Endothelial cell of umbilical vein (primary cell): ENCODE results near the gene UBTD2. TPM values are rescaled to one million over a fixed set of nuclear protein-coding genes. Genes with fewer than 3 reads are reported as not detected.

Experiments used
- BruUV-seq: library from RNA; stranded (reverse); fragments of 400-500 nt; replicated peaks from 2 replicates; lab custom pipeline; 2021; lab: Mats Ljungman, UMichigan
- CTCF ChIA-PET: fragments of 300-600, 350-600 bp; sonication (Branson Sonifier 250); formaldehyde crosslinking; loops from one replicate; lab custom pipeline; 2021; ENCODE audit warnings: antibody characterized with exemption, inconsistent platforms; lab: Charles Lee
- POLR2A ChIA-PET: fragments of 300-600, 350-600 bp; sonication (Branson Sonifier 250); formaldehyde crosslinking; loops from one replicate; lab custom pipeline; 2021; ENCODE audit warnings: antibody characterized with exemption, inconsistent platforms; lab: Charles Lee
- DNase-seq: peaks from one replicate; pipeline ENCODE4 v3.0.0-alpha.2; 2011; ENCODE audit warnings: low read depth, low spot score
- FAIRE-seq: peaks from 2 replicates; lab custom pipeline; 2011; peaks lifted over from hg19 to GRCh38; lab: Jason Lieb, UNC
- H2AFZ ChIP-seq: 2 replicates; pipeline ENCODE4 v1.6.0; 2012; ENCODE audit warnings: low read depth, low read length, control low read depth, inconsistent platforms
- H3K27ac ChIP-seq: 2 replicates; pipeline ENCODE4 v1.5.1; 2011; ENCODE audit warnings: low read depth, mild to moderate bottlenecking, control low read depth, low read length, moderate library complexity; ENCODE audit not compliant: insufficient read depth
- H3K27me3 ChIP-seq, 2 experiments: 2 replicates each; pipeline versions ENCODE4 v1.6.0 to v1.6.1; 2011; ENCODE audit warnings: low read length in 2 of 2, mixed read lengths in 1 of 2; ENCODE audit not compliant: control insufficient read depth in 2 of 2, insufficient read depth in 2 of 2
- H3K36me3 ChIP-seq, 2 experiments: 2 replicates in 1 of 2; 3 replicates in 1 of 2; pipeline ENCODE4 v1.5.1; 2011; ENCODE audit warnings: low read length in 2 of 2, mild to moderate bottlenecking in 1 of 2, moderate library complexity in 1 of 2; ENCODE audit not compliant: control insufficient read depth in 2 of 2, insufficient read depth in 2 of 2; ENCODE audit errors: extremely low read depth in 1 of 2
- H3K4me1 ChIP-seq: 3 replicates; pipeline ENCODE4 v1.5.1; 2011; ENCODE audit warnings: mild to moderate bottlenecking, low read length; ENCODE audit not compliant: control insufficient read depth, insufficient read depth; ENCODE audit errors: extremely low read depth
- H3K4me2 ChIP-seq: 2 replicates; pipeline ENCODE4 v1.6.1; 2011; ENCODE audit warnings: low read length, control low read depth, mixed read lengths; ENCODE audit not compliant: insufficient read depth
- H3K4me3 ChIP-seq, 3 experiments: fragments of 200-600 bp in 1 of 3; sonication (generic), shearing (Covaris generic) in 1 of 3; replicated peaks in 1 of 3; 2 replicates each; pipeline ENCODE4 v1.5.1; 2011 to 2016; ENCODE audit warnings: control low read depth in 3 of 3, low read length in 3 of 3, mild to moderate bottlenecking in 2 of 3, inconsistent platforms in 1 of 3, low read depth in 1 of 3, moderate library complexity in 1 of 3; ENCODE audit not compliant: insufficient read depth in 1 of 3
- H3K79me2 ChIP-seq: 2 replicates; pipeline ENCODE4 v1.6.0; 2012; ENCODE audit warnings: low read length, inconsistent platforms; ENCODE audit not compliant: control insufficient read depth, insufficient read depth
- H3K9ac ChIP-seq: replicated peaks from 2 replicates; pipeline ENCODE3; 2011; ENCODE audit warnings: low read length, control low read depth; ENCODE audit not compliant: insufficient read depth; ENCODE audit errors: extremely low read depth
- H3K9me1 ChIP-seq: replicated peaks from 3 replicates; pipeline ENCODE4 v1.6.0; 2011; ENCODE audit warnings: mild to moderate bottlenecking, low read length; ENCODE audit not compliant: control insufficient read depth, insufficient read depth; ENCODE audit errors: extremely low read depth
- H3K9me3 ChIP-seq: replicated peaks from 2 replicates; pipeline ENCODE4 v1.5.1; 2012; ENCODE audit warnings: low read length, inconsistent platforms; ENCODE audit not compliant: control insufficient read depth, insufficient read depth
- H4K20me1 ChIP-seq: replicated peaks from 2 replicates; pipeline ENCODE3; 2011; ENCODE audit warnings: mild to moderate bottlenecking, low read length; ENCODE audit not compliant: control insufficient read depth, insufficient read depth; ENCODE audit errors: extremely low read depth
- EZH2 ChIP-seq: IDR thresholded peaks from 2 replicates; pipeline ENCODE4 v1.6.1; 2012; ENCODE audit warnings: borderline replicate concordance, low read depth, mild to moderate bottlenecking, moderate library complexity, low read length, inconsistent platforms; ENCODE audit not compliant: severe bottlenecking
- FOS ChIP-seq: IDR thresholded peaks from 2 replicates; pipeline ENCODE4 v1.6.1; 2011; ENCODE audit warnings: mild to moderate bottlenecking, low read length, moderate library complexity, borderline replicate concordance; ENCODE audit not compliant: insufficient read depth
- GATA2 ChIP-seq: IDR thresholded peaks from 2 replicates; pipeline ENCODE4 v1.7.0; 2011; ENCODE audit warnings: low read depth, mild to moderate bottlenecking, moderate library complexity, mixed read lengths, low read length; ENCODE audit not compliant: insufficient read length, insufficient read depth
- JUN ChIP-seq: IDR thresholded peaks from 2 replicates; pipeline ENCODE4 v1.6.1; 2011; ENCODE audit warnings: borderline replicate concordance, low read depth; ENCODE audit not compliant: insufficient read length, insufficient read depth
- MYC ChIP-seq: IDR thresholded peaks from one replicate; pipeline ENCODE4 v1.6.1; 2011; ENCODE audit warnings: mild to moderate bottlenecking, low read depth, low read length
- POLR2A ChIP-seq: IDR thresholded peaks from 2 replicates; pipeline ENCODE4 v1.6.1; 2012; ENCODE audit warnings: low read depth, mild to moderate bottlenecking, control low read depth, low read length
- POLR2AphosphoS5 ChIP-seq: IDR thresholded peaks from 2 replicates; pipeline ENCODE4 v1.6.1; 2012; ENCODE audit warnings: low read depth, mild to moderate bottlenecking, control low read depth, low read length, moderate library complexity; ENCODE audit not compliant: insufficient read depth
- dilution Hi-C: fragments of 300-500 bp; cut with MboI; formaldehyde crosslinking; loops from one replicate; pipeline ENCODE4 v1.15.0; 2019; ENCODE audit warnings: low sequenced_read_pairs; ENCODE audit not compliant: extremely low pct_ligation_motif_present
- intact Hi-C: fragments of 100-400 bp; cut with micrococcal nuclease; formaldehyde crosslinking; loops from one replicate; pipeline ENCODE4 v1.10.0; 2022
- polyA plus RNA-seq, 4 experiments: library from polyadenylated mRNA; depleted of rRNA in 3 of 4; stranded (reverse) in 3 of 4; unstranded in 1 of 4; fragments of >200 nt; gene quantifications; 2 replicates each; pipeline versions ENCODE4 v1.2.1 to v1.2.3, GENCODE V29; 2011 to 2012; ENCODE audit warnings: missing spikeins in 1 of 4
- total RNA-seq: library from RNA; stranded (reverse); gene quantifications from 2 replicates; pipeline ENCODE4 v1.2.3, GENCODE V29; 2021
- TF ChIP-seq, protein P1 (sequence below): IDR thresholded peaks from 2 replicates; pipeline ENCODE4 v1.6.1; 2011; ENCODE audit not compliant: insufficient read depth, insufficient read length
- TF ChIP-seq, protein P2 (sequence below), 2 donors: IDR thresholded peaks; 1 replicate in 1 of 2; 2 replicates in 1 of 2; pipeline ENCODE4 v1.5.1; 2011; ENCODE audit warnings: low read length in 2 of 2, mild to moderate bottlenecking in 2 of 2, moderate library complexity in 2 of 2, control low read depth in 1 of 2, inconsistent platforms in 1 of 2, low read depth in 1 of 2; ENCODE audit not compliant: insufficient read depth in 1 of 2; ENCODE audit errors: extremely low read depth in 1 of 2

The UBTD2 gene
- total and polyA plus RNA-seq, 2 donors (not counting 3 experiments of a cell fraction or from before 2014, with no cell fraction given): 10.1 to 22.6 TPM

DNA sequence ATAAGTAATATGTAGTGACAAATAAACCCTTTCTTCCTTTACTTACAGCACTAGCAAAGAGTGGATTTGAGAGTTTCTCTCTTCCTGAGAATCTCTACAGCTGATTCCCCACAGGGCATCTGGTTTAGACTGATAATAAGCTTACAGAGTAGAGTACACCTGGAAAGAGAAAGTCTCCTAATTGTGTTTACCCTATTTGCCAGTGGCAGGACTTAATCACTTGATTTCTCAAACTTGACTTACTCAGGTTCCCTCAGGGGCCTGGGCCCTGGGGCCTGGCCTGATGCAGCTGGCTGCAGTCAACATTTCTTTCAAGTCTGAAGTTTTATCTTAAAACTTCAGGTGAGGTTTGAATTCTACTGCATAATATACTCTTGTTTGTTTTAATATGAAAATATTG lies 38.0 kb upstream of the UBTD2 start:
- ChIA-PET POLR2A (no interaction called here), CTCF (interaction anchor here (0.7 kb wide), 1 partner anchor 14 kb away, joined by 3 read pairs; no protein-coding TSS in a partner anchor)
- Histone ChIP-seq H3K27ac (no peak overlapping the region), H3K79me2 (no peaks in the 10 kb centered on the region), H3K4me2 (no peak overlapping the region), H3K9me3 (no peaks in the 10 kb centered on the region), H3K9ac (no peak overlapping the region), H4K20me1 (no peaks in the 10 kb centered on the region), H3K4me1 (no peaks in the 10 kb centered on the region), H2AFZ (no peak overlapping the region), H3K9me1 (no peaks in the 10 kb centered on the region), H3K36me3 (no peaks in the 10 kb centered on the region), H3K4me3 (no peak overlapping the region), H3K27me3 (no peaks in the 10 kb centered on the region)
- DNase-seq (no peak), FAIRE-seq (no peak)
- dilution Hi-C loops (no loop called here), intact Hi-C loops (no loop called here)
- BruUV-seq: no TSS peak
- TF ChIP-seq, protein P1, sequence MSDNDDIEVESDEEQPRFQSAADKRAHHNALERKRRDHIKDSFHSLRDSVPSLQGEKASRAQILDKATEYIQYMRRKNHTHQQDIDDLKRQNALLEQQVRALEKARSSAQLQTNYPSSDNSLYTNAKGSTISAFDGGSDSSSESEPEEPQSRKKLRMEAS: no peak
- TF ChIP-seq POLR2AphosphoS5 (no peak), JUN (no peak), EZH2 (no peak), FOS (no peak), GATA2 (no peak), MYC (no peak), POLR2A (no peak)
- TF ChIP-seq, protein P2, sequence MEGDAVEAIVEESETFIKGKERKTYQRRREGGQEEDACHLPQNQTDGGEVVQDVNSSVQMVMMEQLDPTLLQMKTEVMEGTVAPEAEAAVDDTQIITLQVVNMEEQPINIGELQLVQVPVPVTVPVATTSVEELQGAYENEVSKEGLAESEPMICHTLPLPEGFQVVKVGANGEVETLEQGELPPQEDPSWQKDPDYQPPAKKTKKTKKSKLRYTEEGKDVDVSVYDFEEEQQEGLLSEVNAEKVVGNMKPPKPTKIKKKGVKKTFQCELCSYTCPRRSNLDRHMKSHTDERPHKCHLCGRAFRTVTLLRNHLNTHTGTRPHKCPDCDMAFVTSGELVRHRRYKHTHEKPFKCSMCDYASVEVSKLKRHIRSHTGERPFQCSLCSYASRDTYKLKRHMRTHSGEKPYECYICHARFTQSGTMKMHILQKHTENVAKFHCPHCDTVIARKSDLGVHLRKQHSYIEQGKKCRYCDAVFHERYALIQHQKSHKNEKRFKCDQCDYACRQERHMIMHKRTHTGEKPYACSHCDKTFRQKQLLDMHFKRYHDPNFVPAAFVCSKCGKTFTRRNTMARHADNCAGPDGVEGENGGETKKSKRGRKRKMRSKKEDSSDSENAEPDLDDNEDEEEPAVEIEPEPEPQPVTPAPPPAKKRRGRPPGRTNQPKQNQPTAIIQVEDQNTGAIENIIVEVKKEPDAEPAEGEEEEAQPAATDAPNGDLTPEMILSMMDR (IDR thresholded peaks at IDR 0.05; ENCODE audit: extremely low read depth in 1 of 2, insufficient read depth in 1 of 2, low read depth in 1 of 2, low read length in 2 of 2): no peak
